BE2C (cell line): ENCODE data around the gene C11orf71.
A peak's percentile ranks its signal among the peaks of the same experiment; 100 is the strongest.

Source experiments
- DNase-seq: peaks from one replicate; pipeline ENCODE4 v3.0.0-alpha.2; 2020
- H3K27me3 ChIP-seq: fragments of 250-450 bp; sonication (Bioruptor Pico); 2 replicates; pipeline ENCODE4 v1.5.1; 2020; ENCODE audit warnings: mild to moderate bottlenecking
- H3K36me3 ChIP-seq: fragments of 250-450 bp; sonication (Bioruptor Pico); 2 replicates; pipeline ENCODE4 v1.5.1; 2020; ENCODE audit warnings: mild to moderate bottlenecking
- H3K4me1 ChIP-seq: fragments of 250-450 bp; sonication (Bioruptor Pico); 2 replicates; pipeline ENCODE4 v1.5.1; 2020
- H3K4me3 ChIP-seq: 2 replicates; pipeline ENCODE4 v1.5.1; 2011; ENCODE audit warnings: low read depth, low read length
- H3K9me3 ChIP-seq: fragments of 250-450 bp; sonication (Bioruptor Pico); 2 replicates; pipeline ENCODE4 v1.5.1; 2020
- TF ChIP-seq, protein P1 (sequence below): IDR thresholded peaks from 2 replicates; pipeline ENCODE4 v1.5.1; 2012; ENCODE audit warnings: mild to moderate bottlenecking, low read depth, low read length

The C11orf71 gene

DNA sequence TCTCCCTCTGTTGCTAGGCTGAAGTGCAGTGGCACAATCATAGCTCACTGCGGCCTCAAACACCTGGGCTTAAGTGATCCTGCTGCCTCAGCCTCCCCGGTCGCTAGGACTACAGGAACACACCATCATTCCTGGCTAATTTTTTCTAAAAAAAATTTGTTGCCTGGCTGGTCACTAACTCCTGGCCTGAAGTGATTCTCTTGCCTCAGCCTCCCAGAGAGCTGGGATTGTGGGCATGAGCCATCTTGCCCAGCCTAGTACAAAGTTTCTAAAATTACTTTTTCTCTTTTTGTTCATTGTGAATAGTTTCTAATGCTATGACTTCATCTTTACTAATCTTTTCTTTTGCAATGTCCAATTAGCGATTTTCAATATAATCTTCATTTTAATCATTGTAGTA, 12.6 kb upstream of the C11orf71 start:
- Histone ChIP-seq H3K4me3 (no peak overlapping the region), H3K36me3 (peaks cover 17% of the 10 kb centered on the region), H3K9me3 (no peaks in the 10 kb centered on the region), H3K27me3 (no peaks in the 10 kb centered on the region), H3K4me1 (no peaks in the 10 kb centered on the region)
- TF ChIP-seq, protein P1, sequence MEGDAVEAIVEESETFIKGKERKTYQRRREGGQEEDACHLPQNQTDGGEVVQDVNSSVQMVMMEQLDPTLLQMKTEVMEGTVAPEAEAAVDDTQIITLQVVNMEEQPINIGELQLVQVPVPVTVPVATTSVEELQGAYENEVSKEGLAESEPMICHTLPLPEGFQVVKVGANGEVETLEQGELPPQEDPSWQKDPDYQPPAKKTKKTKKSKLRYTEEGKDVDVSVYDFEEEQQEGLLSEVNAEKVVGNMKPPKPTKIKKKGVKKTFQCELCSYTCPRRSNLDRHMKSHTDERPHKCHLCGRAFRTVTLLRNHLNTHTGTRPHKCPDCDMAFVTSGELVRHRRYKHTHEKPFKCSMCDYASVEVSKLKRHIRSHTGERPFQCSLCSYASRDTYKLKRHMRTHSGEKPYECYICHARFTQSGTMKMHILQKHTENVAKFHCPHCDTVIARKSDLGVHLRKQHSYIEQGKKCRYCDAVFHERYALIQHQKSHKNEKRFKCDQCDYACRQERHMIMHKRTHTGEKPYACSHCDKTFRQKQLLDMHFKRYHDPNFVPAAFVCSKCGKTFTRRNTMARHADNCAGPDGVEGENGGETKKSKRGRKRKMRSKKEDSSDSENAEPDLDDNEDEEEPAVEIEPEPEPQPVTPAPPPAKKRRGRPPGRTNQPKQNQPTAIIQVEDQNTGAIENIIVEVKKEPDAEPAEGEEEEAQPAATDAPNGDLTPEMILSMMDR, result no peak
- no peak for DNase-seq

DNA sequence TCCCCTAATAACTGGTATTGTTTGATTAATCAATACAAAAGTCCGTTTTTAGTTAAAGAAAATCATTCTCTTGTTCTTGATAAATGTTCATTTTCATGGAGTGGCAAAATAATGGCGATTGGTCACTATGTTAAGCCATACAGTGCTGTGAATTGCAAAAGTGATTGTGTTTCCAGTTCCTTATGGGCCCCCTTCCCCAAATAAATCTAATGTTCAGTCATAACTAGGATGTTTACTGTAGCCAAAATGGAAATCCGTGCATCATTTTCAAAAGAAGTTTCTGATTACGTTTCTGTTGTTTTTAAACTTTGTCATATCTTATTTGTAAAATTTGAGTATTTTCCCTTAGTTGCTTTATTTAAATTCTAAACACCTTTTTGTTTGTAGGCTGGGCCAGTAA, 1.0 kb upstream of the C11orf71 start:
- peaks cover 22% of the 10 kb centered on the region for H3K36me3 ChIP-seq
- no peaks in the 10 kb centered on the region; the same call in none of the 2 replicates for H3K4me1 ChIP-seq
- no peaks in the 10 kb centered on the region for H3K9me3 ChIP-seq
- TF ChIP-seq, protein P1, result no peak
- H3K27me3 ChIP-seq, result no peaks in the 10 kb centered on the region
- no peak for DNase-seq
- peak overlapping the region; percentile 92 for H3K4me3 ChIP-seq

DNA sequence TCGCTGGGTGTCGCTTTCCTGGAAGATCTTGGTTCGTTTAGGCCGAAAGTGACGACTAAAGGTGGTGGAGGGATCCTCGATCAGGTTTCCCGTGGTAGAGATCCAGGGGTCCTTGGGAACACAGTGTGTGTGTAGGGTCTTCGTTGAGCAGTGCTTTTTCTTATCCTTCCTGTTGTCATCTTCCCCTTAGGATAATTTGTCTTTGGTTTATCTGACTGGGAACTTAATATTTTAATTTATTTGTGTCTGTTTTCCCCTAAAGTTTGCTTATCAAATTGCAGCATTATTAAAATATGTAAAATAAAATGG, 558 bp upstream of the C11orf71 start:
- H3K4me1 ChIP-seq, result no peaks in the 10 kb centered on the region; the same call in none of the 2 replicates
- H3K9me3 ChIP-seq, result no peaks in the 10 kb centered on the region
- no peaks in the 10 kb centered on the region for H3K27me3 ChIP-seq
- peaks cover 17% of the 10 kb centered on the region for H3K36me3 ChIP-seq
- TF ChIP-seq, protein P1, result no peak
- DNase-seq, result no peak
- H3K4me3 ChIP-seq, result peak overlapping the region; percentile 92

DNA sequence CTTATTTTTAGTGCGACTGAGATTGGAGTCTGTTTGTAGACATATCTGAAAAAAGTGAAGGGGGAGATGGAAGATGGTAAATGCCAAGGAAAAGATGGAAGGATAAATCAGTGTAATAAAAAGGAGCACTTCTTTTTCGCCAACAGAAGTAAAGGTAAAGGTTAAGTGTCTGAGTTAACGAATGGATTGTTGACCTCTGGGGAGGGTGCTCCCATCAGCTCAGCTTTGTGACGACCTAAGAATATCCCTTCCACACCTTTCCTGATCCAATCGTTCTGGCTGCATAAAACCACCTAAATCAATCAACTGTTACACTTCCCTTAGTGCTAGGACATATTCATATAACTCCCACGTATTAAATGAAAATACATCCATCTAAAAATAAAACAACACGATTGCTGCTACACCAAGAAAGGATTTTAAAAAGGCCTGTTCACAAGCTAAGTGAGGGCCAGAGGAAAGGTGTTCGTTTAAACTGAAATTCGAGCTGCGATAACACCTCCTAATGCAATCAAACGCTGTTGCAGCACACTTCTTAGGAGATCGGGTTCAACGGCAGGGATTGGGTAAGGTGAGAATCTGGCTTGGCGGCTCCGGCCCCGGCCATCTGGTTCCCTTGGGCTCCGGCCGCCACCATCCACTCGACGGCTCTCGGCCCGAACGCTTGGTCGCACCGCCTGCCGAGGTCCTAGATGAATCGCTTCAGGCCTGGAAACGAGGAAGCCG, 658 bp downstream of the C11orf71 start:
- H3K4me3 ChIP-seq, result peak overlapping the region; percentile 92
- H3K36me3 ChIP-seq, result peaks cover 6% of the 10 kb centered on the region
- TF ChIP-seq, protein P1, result no peak
- H3K9me3 ChIP-seq, result no peaks in the 10 kb centered on the region
- no peaks in the 10 kb centered on the region; the same call in none of the 2 replicates for H3K4me1 ChIP-seq
- DNase-seq, result no peak
- H3K27me3 ChIP-seq, result no peaks in the 10 kb centered on the region

DNA sequence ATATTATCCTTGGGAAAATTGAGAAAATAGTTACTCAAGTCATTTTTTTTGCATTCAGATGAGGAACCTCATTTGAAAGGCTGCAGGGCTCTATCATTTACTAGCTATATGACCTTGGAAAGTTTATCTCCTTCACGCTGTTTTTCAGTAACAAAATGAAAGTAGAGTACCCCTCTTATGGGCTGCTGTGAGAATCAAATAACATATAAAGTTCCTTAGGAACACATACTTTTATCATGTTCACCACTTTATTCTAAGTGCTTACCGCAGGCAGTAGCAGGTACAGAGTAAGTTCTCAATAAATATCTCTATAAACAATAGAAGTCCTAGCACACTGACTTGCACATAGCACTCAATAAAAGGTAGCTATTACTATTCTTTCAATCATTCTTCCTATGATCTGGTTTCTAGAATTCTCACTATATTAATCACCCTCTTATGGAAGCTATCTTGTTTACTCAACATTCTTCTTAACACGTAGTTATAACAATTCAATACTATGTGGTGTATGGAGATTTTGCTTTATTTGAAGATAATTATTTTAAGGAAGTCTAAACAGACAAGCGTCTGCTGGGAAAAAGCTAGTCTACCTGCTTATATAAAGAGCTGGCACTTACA, 1.9 kb downstream of the C11orf71 start:
- TF ChIP-seq, protein P1, result no peak
- no peak for DNase-seq
- Histone ChIP-seq H3K4me1 (no peaks in the 10 kb centered on the region; the same call in none of the 2 replicates), H3K36me3 (peaks cover 6% of the 10 kb centered on the region), H3K27me3 (no peaks in the 10 kb centered on the region), H3K9me3 (no peaks in the 10 kb centered on the region), H3K4me3 (no peak overlapping the region)

DNA sequence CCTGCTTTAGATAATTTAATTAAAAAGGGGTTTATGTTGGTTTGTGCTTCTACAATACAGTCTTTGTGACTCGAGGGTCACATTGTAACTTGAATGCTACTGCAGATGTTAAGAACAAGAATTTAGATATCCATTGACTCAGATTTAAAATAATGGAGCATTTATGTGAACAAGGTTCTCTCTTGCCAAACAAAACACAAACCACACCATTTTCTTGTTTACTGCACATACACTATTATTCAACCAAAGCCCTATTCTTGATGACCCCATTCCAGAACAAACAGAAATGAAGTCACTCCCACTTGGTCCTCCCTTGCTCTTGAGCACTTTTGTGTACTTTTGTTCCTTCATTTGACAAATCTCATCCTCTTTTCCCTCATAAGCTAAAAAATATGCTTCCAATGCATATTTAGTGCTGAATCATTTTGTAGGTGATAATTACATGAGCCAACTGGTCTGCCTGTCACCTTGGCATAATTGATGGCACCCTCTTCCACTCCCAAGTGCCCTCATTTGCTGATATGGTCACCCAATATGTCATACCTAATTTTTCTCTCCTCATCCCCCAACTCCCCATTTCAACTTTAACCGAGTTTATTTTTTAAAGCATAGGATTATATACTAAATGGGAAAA, 2.8 kb downstream of the C11orf71 start:
- TF ChIP-seq, protein P1, result no peak
- Histone ChIP-seq H3K4me1 (no peaks in the 10 kb centered on the region; the same call in 1 of the 2 replicates), H3K9me3 (no peaks in the 10 kb centered on the region), H3K27me3 (no peaks in the 10 kb centered on the region), H3K4me3 (no peak overlapping the region), H3K36me3 (no peaks in the 10 kb centered on the region; the same call in 1 of the 2 replicates)
- DNase-seq, result no peak
